Germinal center (tissue), 1 donor: Measurements from ENCODE around the gene RMC1.
"Not testable (repeated sequence)": the region's sequence is repeated elsewhere in the genome, so short reads cannot be mapped to it uniquely, and the experiment has no call there.

ENCODE experiments used
- DNase-seq: peaks from one replicate; pipeline ENCODE4 v3.0.0; 2012; ENCODE audit warnings: mixed read lengths, low spot score

RMC1 gene

GRCh38 chr18:23498117-23498516 lies 5.2 kb upstream of the RMC1 start:
- DNase-seq, result peak; percentile 32

GRCh38 chr18:23498877-23499276 lies 4.4 kb upstream of the RMC1 start:
- peak; percentile 62 for DNase-seq

- peak; percentile 35 for DNase-seq
These were observed 4.0 kb upstream of the RMC1 start for GRCh38 chr18:23499291-23499781.

GRCh38 chr18:23501626-23502025 lies 1.7 kb upstream of the RMC1 start:
- DNase-seq, result no peak

- no peak for DNase-seq
These were observed 734 bp upstream of the RMC1 start for GRCh38 chr18:23502516-23503037.

GRCh38 chr18:23503963-23504344 lies 643 bp downstream of the RMC1 start:
- DNase-seq, result no peak

- DNase-seq, result no peak
These were observed 1.4 kb downstream of the RMC1 start for GRCh38 chr18:23504720-23505119.

- DNase-seq, result no peak
These were observed 3.1 kb downstream of the RMC1 start for GRCh38 chr18:23506393-23506792.

GRCh38 chr18:23510923-23511322 lies 7.6 kb downstream of the RMC1 start:
- not testable (repeated sequence) for DNase-seq

- not testable (repeated sequence) for DNase-seq
These were observed 8.9 kb downstream of the RMC1 start for GRCh38 chr18:23512216-23512615.

- DNase-seq, result no peak
These were observed 9.3 kb downstream of the RMC1 start for GRCh38 chr18:23512641-23513040.

GRCh38 chr18:23515911-23516546 lies 12.7 kb downstream of the RMC1 start:
- peak; percentile 70 for DNase-seq

- DNase-seq, result no peak
These were observed 16.4 kb downstream of the RMC1 start for GRCh38 chr18:23519734-23520133.

- DNase-seq, result no peak
These were observed 18.0 kb downstream of the RMC1 start for GRCh38 chr18:23521271-23521670.

GRCh38 chr18:23521907-23522306 lies 18.6 kb downstream of the RMC1 start:
- DNase-seq, result no peak

- no peak for DNase-seq
These were observed 20.3 kb downstream of the RMC1 start for GRCh38 chr18:23523429-23524212.

- no peak for DNase-seq
These were observed 20.9 kb downstream of the RMC1 start for GRCh38 chr18:23524213-23524707.

GRCh38 chr18:23526501-23527063 lies 23.3 kb downstream of the RMC1 start:
- no peak for DNase-seq

GRCh38 chr18:23528580-23529472 lies 25.5 kb downstream of the RMC1 start:
- no peak for DNase-seq

GRCh38 chr18:23529604-23530003 lies 26.3 kb downstream of the RMC1 start:
- DNase-seq, result no peak

- no peak for DNase-seq
These were observed 26.9 kb downstream of the RMC1 start for GRCh38 chr18:23530195-23530594.

- no peak for DNase-seq
These were observed 28.6 kb downstream of the RMC1 start for GRCh38 chr18:23531912-23532311.
